ENCODE results near the gene TRMT1.
A peak's percentile ranks its signal among the peaks of the same experiment; 100 is the strongest.

Gene TRMT1

GRCh38 chr19:13122980-13123957 lies 6.7 kb upstream of the TRMT1 start:
- no peak for DNase-seq (ENCODE audit: low spot score)

DNA sequence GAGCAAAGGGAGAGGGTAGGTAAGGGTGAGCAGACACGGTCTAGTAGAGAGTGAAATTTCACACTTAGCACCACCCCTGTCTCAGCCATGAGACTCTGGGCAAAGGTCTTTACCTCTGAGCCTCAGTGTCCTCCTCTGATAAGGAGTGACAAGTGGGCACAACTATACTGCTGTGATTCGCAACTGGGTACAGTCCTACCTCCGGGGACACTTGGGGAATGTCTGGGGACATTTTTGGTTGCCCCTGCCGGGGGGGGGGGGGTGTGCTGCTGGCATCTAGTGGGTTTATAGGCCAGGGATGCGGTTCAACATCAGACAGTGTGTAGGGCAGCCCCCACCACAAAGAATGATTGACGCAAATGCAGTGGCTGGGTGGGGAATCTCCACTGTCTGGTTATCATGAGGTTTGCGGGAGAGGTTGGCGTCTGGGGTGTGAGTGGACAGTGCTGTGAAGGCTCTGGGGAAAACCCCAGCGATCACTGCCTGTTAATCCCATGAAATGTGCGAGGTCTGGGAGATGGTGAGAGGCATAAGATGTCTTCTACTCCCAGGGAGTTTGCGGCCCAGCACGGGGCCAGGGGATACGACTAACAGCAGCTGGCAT lies 5.8 kb upstream of the TRMT1 start:
- no peak for DNase-seq (ENCODE audit: low spot score)

DNA sequence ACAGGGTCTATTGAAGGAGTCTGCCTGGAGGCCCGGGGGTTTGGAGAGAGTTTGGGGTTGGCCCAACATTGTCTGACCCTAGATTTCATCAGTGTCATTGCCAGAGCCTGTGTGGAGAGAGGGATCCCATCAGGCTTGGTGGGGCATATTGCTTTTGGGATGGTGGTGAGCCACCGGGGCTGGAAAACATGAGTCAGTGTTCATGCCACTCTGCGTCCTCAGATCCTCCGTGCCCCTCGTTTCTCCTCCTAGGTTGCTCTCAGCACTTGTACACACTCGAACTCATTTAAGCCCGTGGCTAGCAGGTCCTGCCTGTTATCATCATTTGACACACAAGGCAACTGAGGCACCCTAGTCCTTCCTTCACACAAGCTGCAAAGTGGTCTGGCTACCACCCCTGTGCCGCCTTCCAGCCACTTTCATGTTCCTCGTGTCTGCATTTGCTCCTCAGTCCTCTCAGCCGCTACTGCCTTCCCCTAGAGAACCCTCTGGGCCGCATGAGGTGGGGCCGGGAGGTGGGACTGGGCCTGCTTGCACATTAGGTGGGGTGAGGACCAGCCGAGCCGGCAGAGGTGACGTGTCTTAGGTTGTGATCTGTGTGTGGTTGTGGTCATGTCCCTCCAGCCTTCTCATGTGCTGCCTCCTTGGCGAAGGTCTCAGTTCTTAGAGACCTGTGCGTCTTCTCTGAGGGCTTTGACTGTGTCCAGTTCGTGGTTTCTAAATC lies 5.2 kb upstream of the TRMT1 start:
- peak; percentile 41 for DNase-seq (ENCODE audit: low spot score)

GRCh38 chr19:13120817-13121216 lies 4.3 kb upstream of the TRMT1 start:
- DNase-seq (ENCODE audit: low spot score): no peak

GRCh38 chr19:13120031-13120430 lies 3.5 kb upstream of the TRMT1 start:
- DNase-seq (ENCODE audit: low spot score): no peak

- peak; percentile 26 for DNase-seq (ENCODE audit: low spot score)
Measured at GRCh38 chr19:13119627-13120026, 3.1 kb upstream of the TRMT1 start.

DNA sequence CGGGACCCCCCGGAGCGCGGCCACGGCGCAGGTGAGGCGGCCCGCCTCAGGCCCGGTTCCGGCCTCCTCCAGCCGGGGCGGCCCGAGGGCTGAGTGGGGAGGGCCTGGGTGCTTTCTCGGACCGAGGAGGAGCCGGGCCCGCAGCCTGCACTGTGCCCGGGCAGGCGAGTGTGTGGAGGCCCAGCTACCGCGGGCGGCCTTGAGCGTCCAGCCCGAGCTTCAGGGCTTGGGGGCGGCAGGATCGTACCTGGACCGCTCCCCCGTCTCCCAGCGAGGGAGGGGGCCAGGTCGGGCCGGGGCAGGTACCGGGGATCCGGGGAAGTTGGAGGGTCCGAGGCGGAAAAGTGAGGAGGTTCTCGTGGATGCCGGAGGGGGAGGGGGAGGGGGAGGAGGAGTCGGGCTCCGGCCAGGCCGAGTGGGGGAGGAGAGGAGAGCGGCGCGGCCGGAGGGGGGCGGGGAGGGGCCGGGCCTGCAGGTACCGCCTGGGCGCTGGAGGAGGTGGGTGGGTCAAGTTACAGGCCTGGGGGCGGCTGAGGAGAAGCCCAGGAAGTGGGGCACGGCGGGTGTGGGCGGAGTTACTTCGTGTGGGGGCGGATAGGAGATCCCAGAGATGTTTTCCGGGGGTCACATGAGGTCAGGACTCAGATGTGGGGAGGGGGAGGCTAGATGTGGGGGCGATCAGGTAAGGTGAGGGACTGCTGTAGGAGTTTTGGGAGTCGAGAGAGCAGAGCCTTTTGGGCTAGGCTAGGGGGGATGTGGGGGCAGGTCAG lies 2.1 kb upstream of the TRMT1 start:
- DNase-seq (ENCODE audit: low spot score): peak; percentile 65

DNA sequence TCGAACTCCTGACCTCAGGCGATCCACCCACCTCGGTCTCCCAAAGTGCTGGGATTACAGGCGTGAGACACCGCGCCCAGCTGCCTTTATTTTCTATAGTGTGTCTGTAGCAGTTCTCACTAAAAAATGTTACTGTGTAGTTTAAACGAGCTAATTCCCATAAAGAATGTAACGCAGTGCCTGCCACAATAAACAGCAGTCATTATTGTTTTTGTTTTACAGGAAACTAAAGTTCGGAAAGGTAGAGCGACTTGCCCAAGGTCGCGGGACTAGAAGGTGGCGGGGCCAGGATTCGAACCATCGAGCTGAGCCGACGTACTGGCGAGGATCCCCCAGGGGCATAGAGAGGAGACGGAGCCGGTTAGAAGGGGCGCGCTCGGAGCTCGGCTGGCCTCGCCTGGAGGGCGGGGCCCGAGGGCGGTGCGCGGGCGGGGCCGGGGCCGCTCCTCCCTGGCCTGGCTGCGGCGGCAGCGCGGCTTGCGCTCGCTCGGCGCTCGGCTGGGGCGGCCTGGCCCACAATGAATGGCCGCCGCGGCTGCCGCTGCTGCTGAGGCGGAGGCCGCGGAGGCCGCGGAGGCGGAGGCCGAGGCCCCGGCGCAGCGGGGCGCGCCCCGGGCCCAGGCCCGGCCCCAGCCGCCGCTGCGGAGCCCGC lies 1.4 kb upstream of the TRMT1 start, which contains the start of gene NACC1:
NACC1 (plus strand) TSS at position 493 of the 652 bp plus-strand sequence. CDS start 16,944 bp downstream, outside the sequence.
- DNase-seq (ENCODE audit: low spot score): peak; percentile 92

DNA sequence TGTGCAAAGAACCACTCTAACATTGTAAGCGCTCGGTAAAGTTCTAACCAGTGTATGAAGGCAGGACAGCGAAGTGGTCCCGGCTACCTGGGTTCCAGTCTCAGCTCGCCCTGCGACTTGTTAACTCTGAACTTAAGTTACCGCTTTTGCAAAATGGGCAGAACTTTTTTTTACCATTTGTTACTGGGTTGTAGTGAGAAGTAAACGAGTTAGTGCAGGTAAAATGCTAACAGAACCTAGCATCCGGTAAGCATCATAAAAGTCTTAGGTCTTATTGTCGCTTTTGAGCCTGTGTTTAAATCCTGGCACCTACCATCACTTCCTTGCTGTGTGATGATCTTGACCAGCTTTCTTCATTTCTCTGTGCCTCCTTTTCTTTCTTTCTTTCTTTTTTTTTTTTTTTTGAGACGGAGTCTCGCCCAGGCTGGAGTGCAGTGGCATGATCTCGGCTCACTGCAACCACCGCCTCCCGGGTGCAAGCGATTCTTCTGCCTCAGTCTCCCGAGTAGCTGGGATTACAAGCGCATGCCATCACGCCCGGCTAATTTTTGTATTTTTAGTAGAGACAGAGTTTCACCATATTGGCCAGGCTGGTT lies 734 bp upstream of the TRMT1 start:
- no peak for DNase-seq (ENCODE audit: low spot score)

- DNase-seq (ENCODE audit: low spot score): no peak
Measured at GRCh38 chr19:13115936-13116281, 631 bp downstream of the TRMT1 start.

DNA sequence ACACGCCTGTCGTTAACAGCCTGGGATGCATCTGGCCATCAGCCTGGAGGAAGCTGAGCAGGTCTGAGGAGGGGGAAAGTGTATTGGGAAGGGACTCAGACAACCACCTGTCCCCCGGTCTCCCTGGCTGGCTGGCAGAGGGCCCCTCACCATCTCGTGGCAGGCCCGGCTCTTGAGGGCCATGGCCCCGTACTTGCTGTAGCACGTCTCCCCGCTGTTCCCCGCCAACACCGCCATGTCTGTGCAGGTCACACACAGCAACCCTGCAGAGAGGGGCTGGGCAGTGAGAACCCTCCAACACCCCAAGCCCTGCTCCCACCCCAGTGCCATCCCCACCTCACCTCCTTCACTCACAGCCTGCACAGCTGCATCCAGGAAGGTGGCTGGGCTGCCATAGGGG lies 4.0 kb downstream of the TRMT1 start:
- no peak for DNase-seq (ENCODE audit: low spot score)

- no peak for DNase-seq (ENCODE audit: low spot score)
Measured at GRCh38 chr19:13110099-13110610, 6.4 kb downstream of the TRMT1 start.

DNA sequence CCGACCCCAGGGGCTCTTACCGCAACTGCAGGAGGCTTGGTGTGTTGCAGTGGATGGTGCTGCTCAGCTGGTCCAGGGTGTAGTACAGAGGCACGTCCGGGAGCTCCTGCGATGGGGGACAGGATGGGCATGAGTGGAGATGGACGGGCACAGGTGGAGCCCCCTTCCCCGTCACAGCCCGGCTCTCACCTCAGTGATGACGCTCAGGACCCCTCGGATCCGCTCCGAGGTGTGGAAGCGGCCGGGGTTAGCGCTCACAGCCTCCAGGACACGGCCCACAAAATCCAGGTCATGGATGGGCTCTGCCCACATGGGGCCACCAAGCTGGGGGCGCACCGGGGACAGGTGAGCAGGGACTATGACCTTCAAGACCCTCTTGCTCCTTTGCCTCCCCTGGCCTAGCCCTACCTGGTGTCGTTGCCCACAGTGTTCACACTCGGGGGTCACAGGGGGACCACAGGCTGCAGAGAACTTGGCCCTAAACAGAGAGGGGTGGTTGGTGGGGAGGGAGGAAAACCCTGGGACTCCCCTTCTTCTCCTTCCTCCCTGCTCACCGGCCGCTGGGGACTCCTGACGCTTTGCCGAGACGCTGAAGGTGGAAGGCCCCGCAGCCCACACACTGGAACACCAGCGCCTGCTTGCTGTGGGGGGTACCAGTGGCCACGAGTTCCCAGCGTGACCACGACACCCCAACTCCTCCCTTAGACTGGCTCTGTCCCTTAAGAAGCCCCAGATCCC lies 7.0 kb downstream of the TRMT1 start:
- no peak for DNase-seq (ENCODE audit: low spot score)

DNA sequence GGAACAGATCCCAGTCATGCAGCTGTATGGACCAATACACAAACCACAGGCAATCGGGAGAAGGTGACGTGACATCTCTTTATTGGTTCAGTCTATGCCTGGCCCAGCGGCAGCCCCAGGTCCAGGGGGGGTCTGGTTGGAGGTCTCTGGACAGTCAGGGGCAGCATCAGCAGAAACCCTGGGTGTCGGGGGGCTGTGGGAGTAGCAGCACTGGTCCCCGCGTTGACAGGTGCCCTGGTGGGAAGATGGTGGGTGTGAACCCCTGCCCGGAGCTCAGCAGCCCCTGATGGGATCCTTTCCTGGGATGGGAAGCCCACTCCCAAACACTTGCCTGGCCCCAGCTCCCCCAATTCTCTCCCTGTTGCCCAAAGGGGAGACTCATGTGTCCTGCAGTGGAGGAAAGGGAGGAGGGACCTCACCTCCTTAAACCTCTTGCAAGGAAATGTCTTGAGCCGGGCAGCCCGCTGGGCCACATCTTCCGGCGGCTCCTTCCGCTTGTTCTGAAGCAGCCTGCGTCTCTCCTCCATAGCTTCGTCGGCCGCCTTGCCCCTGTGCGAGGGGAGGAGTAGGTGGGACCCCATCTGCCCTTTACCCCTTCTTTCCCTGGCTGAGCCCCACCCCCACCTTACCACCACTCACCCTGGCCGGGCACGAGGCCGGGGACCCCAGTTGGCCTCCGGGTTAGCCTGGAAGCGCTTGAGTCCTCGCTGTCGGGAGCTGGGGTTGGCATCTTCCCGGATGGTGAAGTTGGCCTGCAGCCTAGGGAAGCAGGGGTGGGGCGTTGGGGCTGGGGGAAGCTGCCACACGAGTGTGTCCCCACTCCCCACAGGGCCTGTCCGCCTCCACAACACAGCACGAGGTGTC lies 11.5 kb downstream of the TRMT1 start:
- DNase-seq (ENCODE audit: low spot score): no peak

- DNase-seq (ENCODE audit: low spot score): no peak
Measured at GRCh38 chr19:13104360-13104847, 12.1 kb downstream of the TRMT1 start.

- DNase-seq (ENCODE audit: low spot score): no peak
Measured at GRCh38 chr19:13103581-13104359, 12.8 kb downstream of the TRMT1 start.

GRCh38 chr19:13102666-13103580 lies 13.6 kb downstream of the TRMT1 start, which contains the start of gene LYL1:
TSS of gene LYL1 (minus strand) at chr19:13102858. CDS start at chr19:13101171, 1,687 bp downstream.
- no peak for DNase-seq (ENCODE audit: low spot score)

Data from kidney tubule cell (primary cell).